Measurements from ENCODE around the gene PPP3R2.
"Not testable (repeated sequence)": the region's sequence is repeated elsewhere in the genome, so short reads cannot be mapped to it uniquely, and the experiment has no call there.

The PPP3R2 gene

DNA sequence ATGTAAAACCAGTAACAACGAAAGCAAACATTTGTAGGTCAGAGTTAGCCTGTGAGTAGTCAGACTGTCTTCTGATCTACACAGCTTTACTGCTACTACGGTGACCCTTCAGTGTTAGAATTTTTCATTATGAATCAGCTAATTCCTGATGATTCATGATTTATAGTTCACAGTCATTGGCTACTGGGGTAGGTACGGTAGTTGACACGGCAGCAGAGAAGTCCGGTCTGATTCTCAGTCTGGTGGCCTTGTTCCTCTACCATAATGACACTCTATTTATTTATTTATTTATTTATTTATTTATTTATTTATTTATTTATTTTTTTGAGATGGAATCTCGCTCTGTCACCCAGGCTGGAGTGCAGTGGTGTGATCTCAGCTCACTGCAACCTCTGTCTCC is 4.7 kb downstream of the PPP3R2 start:
- not testable (repeated sequence) for DNase-seq (ENCODE audit: low read depth in 2 of 2)

DNA sequence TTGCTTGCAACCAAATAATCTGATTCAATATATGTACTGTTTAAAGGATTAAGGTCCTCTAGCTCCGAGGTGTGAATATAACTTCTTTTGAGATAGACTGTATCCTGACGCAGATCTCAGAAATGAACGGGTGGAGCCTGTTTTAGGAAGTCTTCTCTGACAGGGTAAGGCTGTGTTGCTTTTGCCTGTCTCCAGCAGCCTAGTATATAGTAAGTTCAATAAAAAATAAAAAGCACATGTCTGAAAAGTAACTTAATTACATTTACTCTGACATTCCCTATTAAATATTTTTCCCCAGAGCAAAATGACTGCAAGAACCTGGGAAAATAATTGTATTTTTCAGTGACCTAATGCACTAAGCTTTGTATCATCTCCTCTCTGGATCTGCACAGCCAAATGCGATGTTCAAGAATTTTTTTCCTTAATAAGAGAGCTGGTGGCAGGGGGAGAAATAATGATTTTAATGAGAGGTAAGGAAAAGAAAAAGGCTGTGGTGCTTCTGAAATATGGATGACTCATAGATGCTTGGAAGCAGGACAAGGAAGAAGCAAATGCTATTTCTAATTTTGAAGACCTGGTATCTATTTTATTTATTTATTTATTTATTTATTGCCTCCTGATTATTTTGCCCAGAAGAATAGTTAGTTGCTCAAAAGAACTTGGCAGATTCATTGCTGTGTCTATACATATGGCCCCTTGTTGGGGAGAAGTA is 7.3 kb downstream of the PPP3R2 start:
- no peak for DNase-seq (ENCODE audit: low read depth in 2 of 2)

DNA sequence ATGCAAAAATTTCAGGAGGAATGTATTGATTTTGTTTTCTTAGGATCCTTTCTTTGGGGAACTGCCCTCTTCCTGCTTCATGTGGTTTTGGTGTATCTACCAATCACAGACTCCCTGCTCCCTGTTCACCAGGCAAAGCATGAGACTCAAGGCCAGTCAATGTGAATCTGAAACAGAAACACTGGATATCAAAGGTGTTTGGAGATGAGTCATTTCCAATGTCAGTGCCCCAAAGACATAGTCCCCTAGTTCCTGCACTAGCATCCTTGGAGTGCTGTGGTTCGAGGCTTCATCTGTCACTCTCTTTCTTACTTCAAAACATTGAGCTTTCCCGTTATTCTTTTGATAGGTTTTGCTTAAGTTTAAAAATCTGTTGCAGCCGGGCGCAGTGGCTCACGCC is 8.1 kb downstream of the PPP3R2 start:
- no peak for DNase-seq (ENCODE audit: low read depth in 2 of 2)

DNA sequence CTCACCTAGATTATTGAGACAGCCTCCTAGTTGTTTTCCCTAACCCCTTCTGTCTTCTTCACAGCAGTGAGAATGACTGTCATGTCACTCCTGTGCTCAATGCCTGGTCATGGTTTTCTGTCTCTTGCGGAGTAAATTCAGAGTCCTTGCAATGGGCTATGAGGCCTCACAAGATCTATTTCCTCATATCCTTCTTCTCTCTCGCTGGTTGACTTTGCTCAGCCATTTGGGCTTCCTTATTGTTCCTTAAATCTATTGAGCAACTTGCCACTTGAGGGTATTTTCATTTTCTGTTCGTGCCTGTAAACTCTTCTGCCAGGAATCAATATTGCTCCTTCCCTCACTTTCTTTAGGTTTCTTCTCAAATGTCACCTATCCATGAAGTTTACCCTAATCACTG is 9.0 kb downstream of the PPP3R2 start:
- no peak for DNase-seq (ENCODE audit: low read depth in 2 of 2)

DNA sequence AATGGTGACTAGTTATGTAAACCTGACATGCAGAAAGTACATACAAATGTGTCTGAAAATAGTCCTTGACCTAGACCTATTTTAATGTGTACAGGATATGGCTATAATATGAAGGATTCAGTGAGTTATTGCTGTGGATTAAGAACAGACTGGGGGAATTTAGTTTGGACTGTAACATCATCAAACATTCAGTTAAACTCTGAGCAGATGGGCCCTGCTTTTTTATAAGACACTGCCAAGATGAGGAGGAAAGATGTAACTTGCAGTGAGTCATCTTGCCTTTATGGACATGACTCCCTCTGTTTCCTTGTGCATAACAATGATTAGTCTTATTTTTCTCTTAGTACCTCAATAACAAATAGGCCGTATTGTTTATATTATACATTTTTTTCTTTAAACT is 12.2 kb downstream of the PPP3R2 start:
- no peak for DNase-seq (ENCODE audit: low read depth in 2 of 2)

DNA sequence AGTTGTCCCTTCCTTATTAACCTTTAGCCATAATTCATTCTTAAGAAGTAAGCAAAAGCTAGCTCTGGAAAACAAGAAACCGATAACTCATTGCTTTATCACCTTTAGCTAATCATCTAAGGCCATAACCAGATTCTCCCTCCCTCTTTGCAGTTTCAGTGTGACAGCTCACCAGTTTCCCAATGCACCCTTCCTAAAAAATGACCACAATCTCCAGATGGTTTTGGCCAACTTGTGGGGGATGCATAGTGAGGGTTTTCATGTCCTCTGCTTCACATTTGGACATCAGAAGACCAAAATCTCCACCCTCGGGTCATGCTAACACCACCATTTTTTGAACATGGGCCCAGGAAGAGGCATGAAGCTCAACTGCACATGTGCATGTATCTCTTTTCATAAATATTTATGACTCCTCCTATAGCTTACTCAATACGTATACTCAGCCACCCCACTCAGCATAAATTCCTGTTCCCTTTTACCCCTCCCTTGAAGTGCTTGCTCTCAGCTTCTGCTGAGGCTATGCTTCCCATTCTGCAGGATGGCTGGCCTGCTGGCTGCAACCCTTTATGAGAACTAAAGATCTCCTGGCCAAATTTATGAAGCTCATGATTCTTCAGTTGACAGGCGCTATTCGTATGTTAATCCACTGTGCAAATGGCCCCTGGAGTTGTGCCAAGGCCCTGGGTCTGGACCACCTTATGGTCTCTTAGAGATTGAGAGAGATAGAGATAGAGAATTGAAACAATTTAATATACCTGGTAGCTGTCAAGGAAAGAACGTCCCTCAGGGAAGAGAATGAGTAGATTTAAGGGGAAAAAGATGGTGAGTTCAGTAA is 14.8 kb downstream of the PPP3R2 start:
- DNase-seq (ENCODE audit: low read depth in 2 of 2) = no peak

DNA sequence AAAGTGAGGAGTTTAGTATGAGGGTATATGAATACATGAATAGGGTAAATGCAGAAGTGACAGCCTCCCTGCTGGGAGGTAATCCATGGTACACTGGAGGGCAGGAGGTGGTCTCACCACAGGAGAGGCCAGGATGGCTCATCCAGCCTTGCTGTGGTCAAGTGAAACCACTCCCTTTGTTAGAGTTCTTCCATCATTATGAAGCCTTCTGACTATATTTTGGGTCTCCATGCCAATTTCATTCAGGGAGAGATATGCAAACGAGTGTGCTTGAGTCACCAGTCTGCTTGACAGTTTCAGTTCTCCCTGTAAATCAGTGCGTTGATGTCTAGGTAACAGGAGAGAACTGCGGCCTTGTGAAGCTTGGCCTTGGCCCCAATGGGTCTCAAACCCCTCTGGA is 16.4 kb downstream of the PPP3R2 start:
- no peak for DNase-seq (ENCODE audit: low read depth in 2 of 2)

DNA sequence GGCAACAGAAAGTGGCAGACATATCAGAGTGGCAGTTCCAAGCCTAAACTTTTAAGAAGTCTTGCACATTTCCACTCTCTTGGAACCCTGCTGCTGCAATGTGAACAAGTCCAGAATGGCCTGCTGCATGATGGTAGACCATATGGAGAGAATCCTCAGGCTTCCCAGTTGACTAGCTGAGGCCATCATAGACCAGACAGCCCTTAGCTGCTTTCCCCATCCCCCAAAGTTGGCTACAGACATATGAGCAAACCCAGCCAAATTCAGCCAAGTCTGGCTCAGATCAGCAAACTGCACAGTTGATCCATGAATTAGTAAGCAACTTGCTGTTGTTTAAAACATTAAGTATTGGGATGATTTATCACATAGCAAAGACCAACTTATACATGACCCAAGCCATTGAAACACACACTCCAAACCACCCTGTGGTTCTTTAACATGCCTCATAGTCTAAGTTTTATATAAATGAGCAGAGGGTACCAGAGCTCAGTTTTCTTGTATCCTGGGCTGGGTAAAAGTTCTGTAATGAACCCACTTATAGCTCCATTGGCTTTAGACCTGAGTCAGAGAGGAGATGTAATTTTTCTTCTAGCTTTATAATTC is 19.9 kb downstream of the PPP3R2 start:
- DNase-seq (ENCODE audit: low read depth in 2 of 2) = no peak

DNA sequence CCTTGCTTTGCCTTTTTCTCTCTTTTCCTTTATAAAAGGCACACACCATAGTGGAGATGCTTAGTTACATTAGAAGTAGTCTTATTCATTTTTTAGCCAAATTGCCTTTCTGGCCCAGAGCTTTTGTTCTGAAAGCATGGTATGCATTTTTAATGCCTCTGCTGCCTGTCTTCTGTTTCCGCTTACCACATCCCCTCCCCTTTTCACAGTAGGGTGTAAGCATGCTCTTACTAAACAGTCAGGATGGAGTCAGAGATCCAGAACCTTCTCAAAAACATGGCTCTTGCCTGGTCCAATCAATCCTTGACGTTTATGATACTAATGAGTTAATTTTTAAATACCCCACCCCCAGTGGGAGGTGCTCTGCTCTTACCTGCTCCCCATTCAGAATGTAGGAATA is 22.5 kb downstream of the PPP3R2 start:
- DNase-seq (ENCODE audit: low read depth in 2 of 2) = no peak

DNA sequence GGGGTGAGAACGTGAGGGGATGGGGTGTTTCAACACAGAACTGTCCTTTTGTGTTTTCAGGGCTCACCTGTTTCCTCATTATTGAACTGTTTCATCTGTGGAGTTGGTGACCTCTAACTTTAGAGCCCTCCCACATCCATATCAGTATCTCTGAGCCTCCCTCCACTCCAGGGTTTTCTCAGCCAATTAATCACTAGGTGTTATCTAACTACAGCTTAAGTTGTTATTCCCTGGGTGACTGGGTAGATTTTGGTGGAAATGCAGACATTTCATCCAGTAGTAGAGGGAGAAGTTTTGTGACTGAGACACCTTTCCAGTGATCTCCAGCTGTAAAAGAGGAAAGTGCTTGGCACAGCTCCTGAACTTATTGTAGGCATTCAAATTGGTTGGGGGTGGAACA is 23.7 kb downstream of the PPP3R2 start:
- DNase-seq (ENCODE audit: low read depth in 2 of 2) = no peak

DNA sequence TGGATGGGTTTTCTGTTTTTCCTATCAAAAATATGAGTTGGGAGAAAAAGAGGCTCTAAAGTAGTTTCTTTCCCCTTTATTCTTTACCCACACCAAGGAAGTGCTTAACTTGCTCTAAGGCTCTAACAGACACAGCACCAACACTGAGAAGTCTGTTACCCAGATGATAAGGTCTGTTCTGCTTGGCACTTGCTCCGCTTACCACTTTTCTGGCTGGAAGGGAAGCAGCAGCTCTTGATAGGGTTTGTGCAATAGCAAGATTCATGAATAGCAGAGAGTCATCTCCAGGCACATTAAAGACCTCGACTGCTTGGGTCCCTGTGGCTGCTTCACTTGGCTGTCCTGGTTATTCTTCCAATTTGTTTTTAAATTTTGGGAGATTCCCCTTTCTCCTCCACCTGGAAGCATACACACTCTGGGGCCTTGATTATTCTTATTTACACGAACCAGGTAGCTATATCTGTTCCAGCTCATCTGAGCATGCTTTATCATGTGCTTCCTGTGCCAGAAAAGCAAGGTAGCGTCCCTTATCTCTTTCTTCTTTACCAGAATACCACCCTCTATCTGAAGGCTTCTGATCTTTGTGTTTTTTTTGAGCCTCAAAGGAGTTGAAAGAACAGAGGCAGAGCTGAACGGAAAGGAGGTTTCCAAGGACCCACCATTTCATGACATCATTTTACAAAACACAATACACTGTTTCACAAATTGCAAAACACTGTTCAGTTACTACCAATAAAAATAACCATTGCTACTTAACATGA is 24.8 kb downstream of the PPP3R2 start:
- no peak for DNase-seq (ENCODE audit: low read depth in 2 of 2)

DNA sequence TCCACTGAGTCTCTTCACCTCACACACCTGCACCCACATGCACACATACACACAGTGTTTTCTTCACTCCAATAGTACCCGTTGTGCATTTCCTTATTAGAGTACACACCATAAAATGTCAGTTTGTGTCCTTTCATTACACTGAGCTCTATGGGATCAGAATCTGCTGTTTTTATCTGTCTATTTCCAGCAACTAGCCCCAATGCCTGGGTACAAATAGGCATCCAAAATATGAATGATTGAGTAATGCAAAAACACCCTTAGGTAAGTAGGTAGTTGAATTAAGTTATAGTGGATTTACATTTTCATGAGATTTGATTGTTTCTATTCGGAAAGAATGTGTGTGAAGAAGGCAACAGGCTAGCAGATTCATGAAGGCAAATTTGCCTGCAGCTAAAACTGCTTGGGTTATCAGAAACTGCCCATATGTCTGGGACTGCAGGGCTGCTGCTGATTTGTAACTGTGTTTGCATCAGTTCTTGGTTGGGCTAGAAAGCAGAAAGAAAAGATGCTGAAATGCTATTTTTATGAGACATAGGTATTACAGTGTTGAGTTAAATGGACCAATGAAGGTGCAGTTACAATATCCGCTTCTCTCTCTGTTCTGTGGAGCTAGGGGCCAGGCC is 26.9 kb downstream of the PPP3R2 start:
- DNase-seq (ENCODE audit: low read depth in 2 of 2) = no peak

DNA sequence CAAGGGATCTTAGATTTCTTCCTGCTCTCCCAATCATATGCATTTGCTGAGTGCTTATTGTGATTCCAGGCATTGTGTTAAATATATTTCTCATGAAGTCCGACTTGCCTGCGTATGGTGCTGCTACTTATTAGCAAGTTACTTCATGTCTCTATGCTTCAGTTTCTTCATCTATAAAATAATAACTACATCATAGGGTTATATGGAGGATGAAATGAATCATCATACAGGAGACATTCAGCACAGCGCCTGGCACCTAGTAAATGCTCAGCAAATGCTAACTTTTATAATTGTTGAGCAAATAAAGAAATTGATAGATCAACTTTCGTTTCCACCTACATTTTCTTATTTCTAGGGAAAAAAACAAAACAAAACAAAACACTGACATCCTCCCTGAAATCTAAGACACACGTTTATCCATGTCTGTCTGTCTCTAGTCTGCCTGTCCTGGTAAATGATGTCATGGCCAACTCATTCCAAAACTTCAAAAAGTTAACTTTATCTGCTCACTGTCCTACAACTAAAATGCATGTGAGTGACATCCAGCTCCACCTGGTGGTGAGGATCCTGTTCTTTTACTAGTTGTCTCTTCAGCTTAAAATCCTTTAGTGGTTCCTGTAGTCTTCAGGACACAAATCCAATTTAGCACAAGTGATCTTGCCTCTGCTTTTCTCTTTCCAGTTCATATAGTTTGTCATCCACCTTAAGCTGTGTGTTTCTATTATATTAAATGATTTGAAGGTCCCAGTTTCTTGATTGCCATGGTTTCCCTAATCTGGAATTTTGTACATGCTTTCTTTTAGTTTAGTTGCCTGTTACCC is 27.7 kb downstream of the PPP3R2 start:
- DNase-seq (ENCODE audit: low read depth in 2 of 2) = no peak

DNA sequence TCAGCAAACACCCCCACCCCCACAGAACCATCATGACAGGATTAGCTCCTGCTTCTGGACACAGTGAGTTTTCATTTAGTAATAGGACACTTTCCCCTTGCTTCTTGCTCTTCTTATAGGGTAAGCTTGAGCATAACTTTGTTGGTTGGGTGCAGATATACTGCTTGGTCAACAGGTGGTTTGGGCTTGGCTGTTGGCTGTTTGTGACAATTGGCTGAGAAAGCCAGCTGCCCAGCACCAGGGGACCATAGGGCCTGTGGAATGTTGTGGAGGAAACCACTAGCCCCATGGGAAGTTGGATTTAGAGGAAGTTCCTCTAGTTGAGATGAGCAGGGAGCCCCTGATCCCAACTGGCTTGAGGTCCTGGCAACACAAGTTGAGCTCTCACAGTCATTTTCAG is 30.5 kb downstream of the PPP3R2 start:
- no peak for DNase-seq (ENCODE audit: low read depth in 2 of 2)

DNA sequence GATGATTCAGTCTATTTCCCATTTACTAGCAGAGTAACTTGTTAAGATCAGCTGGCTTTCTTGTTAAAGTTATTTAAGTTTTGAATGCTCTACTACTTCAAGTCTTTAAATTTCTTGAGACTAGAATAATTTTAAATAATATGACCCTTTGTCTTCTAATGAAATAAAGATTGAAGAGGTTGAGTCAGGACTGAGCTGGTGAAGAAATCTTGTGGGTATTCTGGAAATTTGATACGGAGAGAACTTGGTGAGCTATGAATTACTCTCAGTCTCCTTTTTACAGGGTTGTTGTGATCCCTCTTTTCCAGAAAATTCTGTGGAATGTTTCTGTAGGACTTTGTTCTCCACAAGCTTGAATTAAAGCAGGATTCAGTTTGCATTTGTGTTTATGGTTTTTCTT is 31.8 kb downstream of the PPP3R2 start:
- no peak for DNase-seq (ENCODE audit: low read depth in 2 of 2)

DNA sequence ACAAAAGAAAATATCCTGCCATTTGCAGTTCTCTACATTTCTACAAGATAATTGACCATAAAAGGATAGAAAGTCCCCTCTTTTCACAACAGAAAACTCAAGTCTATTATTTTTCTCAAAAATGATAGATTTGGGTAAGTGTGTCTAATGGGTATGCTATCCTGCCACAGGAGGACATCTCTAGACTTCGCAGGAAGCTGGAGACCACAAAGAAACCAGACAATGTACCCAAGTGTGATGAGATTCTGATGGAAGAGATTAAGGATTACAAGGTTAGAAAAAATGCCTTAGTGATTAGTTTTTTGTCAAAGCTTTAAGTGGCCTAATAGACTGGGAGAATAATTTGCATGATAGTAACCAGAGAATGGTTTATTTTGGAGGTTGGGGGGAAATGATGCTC is 33.0 kb downstream of the PPP3R2 start:
- DNase-seq (ENCODE audit: low read depth in 2 of 2) = no peak

DNA sequence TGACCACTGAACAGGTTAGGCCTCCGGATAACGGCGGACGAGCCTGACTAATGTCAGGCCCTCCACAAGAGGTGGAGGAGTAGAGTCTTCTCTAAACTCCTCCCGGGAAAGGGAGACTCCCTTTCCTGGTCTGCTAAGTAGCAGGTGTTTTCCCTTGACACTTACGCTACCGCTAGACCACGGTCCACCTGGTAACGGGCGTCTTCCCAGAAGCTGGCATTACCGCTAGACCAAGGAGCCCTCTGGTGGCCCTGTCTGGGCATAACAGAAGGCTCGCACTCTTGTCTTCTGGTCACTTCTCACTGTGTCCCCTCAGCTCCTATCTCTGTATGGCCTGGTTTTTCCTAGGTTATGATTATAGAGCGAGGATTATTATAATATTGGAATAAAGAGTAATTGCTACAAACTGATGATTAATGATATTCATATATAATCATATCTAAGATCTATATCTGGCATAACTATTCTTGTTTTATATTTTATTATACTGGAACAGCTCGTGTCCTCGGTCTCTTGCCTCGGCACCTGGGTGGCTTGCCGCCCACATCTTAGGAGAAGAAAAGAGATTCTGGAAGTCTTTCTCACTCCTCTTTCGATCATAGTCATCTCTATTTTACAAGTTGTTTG is 45.2 kb downstream of the PPP3R2 start:
- not testable (repeated sequence) for DNase-seq (ENCODE audit: low read depth in 2 of 2)

DNA sequence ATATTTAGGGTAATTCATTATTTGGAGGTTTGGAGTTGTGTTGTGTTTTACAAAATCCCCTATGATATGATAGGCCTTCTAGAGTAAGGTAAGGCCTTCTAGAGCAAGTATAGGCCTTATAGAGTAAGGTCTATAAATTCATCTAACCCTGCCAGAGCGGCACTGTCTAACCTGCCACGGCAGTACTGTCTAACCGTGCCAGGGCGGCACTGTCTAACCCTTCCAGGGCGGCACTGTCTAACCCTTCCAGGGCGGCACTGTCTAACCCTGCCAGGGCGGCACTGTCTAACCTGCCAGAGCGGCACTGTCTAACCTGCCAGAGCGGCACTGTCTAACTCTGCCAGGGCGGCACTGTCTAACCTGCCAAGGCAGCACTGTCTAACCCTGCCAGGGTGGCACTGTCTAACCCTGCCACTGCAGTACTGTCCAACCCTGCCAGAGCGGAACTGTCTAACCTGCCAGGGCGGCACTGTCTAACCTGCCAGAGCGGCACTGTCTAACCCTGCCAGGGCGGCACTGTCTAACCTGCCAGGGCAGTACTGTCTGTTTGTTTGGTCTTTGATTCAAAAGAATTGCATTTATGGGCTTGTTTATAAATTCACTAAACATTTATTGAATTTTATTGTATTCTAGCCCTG is 51.6 kb downstream of the PPP3R2 start:
- no peak for DNase-seq (ENCODE audit: low read depth in 2 of 2)

All from stimulated activated CD4-positive, alpha-beta T cell treated with anti-CD3 and anti-CD28 coated beads, Interleukin-1b, Interleukin-23, amount 100 ng/mL, for 1 hour (primary cell).